HG03139 (cell line): ENCODE measurements around the gene NUDT10.
"Not testable (repeated sequence)": the region's sequence is repeated elsewhere in the genome, so short reads cannot be mapped to it uniquely, and the experiment has no call there.

ENCODE experiments used
- ATAC-seq: cut with Tn5 transposase; IDR thresholded peaks from one replicate; pipeline ENCODE4 v1.9.1; 2021; ENCODE audit not compliant: unreplicated experiment

Gene NUDT10

DNA sequence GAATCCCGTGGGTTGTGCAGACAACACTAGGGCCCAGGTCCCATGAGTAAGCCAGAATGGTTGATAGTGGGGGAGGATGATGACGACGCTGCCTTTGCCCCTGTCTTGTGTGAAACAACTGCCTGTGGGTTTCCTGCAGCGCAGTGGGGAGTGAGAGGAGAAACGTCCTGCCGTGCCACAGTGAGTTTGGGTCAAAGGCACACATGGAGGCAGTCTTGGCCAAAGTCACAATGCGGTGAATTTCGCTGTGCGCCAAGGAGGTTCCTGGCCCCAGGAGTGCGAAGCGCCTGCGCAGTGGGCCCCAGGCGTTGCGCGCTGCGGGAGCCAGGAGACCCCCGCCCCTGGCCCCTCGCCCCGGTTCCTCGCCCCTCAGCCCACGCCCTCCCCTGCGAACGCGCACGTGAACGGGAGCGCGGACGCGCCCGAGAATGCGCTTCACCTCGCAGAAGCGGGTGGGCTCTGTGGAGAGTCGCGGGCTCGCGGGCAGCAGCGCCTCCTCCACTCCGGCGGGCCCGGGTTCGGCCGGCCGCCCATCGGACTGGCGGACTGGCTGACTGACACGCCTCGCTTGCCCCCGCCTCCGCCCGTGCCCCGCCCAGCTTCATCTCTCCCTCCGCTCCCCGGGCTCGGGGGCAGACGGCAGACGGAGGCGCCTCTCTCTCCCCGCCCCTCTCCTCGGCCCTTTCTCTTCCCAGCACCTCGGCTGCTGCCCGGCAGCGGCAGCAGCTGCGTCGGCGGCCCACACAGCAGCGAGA is at the start of gene NUDT10:
Gene NUDT10, plus strand, starts transcription at position 635 of the 755 bp plus-strand sequence. CDS start 144 bp downstream, outside the sequence.
- no peak for ATAC-seq

DNA sequence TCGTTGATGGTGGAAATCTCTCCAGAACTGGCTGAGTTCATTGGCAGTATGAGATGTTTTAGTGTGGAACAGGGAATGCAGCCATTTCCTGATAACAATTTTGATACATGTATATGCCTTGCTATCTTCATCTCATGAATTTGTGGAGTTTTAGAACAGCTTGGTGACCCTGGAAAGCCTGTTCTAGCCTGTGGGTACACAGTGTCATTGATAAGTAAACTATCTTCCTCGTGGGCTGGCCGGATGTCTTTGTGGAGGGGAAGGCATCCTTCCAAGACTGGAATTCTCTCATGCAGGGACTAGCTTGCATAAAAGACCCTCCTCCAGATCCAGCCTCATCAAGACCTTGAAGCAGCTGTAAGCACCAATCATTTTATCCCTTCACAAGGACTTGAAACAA is 40.2 kb upstream of the NUDT10 start:
- no peak for ATAC-seq

DNA sequence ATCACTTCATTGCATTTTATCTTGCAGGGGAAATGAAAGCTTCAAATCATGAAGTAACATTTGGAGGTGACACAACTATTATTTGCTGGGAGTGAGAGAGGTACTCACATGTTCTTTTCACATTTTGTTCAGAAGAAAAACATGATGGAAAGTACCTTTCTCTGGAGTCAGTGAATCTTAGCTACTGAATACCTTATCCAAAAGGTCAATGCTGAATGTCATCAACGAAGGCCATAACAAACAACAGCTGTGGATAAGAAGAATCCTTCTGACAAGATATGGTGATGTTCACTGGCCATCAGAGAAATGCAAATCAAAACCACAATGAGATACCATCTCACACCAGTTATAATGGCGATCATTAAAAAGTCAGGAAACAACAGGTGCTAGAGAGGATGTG is 36.5 kb upstream of the NUDT10 start:
- no peak for ATAC-seq

DNA sequence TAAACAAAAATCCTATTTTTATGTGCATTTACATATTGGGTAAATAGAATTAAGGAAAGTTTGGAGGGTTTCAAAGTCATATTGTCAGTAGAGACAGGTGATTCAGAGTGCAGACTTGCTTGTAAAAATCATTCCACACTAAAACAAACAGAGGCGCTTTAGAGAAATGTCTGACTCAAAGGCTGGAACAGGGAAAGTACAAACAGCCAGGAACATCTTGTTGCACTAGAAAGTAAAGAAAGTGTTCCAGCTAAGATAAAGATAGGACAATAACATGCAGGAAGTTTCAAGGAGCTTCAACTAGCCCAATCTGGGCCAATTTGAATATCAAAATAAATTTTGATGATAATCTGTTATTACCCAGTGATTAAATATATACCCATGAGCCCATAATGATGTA is 16.4 kb upstream of the NUDT10 start:
- no peak for ATAC-seq

DNA sequence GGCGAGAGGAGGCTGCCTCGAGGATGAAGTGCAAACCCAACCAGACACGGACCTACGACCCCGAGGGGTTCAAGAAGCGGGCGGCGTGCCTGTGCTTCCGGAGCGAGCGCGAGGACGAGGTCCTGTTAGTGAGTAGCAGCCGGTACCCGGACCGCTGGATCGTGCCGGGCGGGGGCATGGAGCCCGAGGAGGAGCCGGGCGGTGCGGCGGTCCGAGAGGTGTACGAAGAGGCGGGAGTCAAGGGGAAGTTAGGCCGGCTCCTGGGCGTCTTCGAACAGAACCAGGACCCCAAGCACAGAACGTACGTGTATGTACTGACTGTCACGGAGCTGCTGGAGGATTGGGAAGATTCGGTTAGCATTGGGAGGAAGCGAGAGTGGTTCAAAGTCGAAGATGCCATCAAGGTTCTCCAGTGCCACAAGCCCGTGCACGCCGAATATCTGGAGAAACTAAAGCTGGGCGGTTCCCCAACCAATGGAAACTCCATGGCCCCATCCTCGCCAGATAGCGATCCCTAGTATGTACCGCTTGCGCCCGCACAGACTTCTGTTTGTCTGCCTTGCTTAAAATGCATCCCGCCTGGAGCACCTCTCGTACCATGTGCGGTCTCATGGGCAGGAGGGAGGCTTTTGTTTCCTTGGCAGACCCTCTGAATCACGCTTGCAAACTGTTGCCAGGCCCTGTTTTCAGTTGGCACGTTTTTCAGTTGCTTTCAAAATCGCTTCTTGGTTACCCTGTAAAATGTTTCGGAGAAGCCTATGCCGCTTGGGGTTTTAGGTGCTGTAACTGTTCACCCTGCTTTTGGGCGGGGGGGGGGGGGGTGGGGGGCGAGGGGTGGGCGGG is 542 bp downstream of the NUDT10 start:
- ATAC-seq = not testable (repeated sequence)

DNA sequence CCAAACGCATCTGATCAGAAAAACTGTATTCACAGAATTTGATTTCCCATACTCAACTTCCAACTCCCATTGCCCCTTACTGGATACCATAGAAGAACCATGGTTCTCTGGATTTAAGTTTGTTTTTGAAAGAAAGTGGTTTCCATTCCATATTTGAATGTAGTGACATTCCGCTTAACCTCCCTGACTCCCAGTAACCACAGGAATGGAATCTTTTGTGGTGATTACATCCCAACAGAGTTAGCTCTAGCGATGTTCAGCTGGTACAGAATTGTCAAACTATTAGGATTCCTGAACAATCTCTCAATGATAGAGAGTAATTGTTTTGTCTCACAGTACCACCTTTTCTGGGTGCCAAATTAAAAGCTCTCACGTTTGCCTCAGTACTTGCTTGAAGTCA is 1.7 kb downstream of the NUDT10 start:
- no peak for ATAC-seq

DNA sequence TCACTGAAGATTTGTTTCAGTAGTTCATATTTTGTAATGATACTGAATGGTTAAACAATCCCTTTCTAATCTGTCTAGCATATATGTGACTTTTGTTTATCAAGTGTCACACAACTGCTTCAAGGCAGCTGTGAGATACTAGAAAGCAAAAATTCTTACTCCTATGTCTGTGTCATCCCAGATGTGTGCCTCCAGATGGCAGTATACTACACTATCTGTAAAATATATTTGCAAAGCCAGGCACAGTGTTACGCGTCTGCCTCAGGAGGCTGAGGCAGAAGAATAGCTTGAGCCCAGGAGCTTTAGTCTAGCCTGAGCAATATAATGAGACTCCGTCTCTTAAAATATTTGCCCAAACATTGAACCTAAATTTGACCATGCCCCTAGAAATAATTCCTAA is 4.0 kb downstream of the NUDT10 start:
- no peak for ATAC-seq

DNA sequence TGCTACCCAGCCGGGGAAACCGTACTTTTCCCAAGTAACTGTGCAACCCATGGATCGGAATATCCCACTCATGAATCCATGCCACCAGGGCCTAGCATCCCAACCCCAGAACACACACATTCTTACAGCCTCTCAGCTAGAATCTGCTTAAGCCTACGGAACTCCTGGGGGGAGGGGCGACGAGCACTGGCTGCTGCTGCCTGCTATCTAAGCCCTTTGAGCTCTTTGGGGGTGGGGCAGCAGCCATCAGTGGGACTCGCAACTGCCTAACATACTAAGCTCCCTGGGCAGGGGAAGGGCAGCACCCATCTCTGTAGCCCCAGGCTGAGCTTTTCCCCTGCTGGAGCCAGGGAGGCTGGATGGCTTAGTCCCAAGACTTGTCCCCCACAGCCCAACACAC is 28.6 kb downstream of the NUDT10 start:
- ATAC-seq = no peak

DNA sequence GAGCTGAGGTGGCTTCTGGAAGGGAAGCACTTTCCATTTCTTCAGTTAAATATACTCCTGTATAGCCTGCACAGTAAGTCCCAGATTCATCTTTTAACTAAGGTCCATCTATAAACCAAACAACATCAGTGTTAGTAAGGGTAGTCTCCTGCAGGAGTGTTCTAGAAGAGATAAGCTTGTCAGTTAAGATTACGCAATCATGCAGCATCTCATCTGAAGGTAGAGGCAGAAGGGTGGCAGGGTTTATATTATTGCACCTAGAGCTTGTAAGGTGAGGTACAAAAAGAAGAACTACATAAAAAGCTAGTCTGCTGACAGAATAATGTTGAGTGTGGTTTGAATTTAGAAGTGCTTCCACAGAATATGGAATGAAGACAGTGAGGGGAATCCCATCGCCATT is 44.0 kb downstream of the NUDT10 start:
- ATAC-seq = no peak
